ENCODE data around the gene ARFIP1. TPM values are rescaled to one million over a fixed set of nuclear protein-coding genes. Genes with fewer than 3 reads are reported as not detected.

ARFIP1 gene
- total RNA-seq, 1 experiment from 2014 or later: 32.7 TPM

- ChIA-PET CTCF (no interaction called here), POLR2A (no interaction called here), RAD21 (ENCODE audit: low non-redundant PET in 1 of 2, low total read pairs in 2 of 2, uncharacterized antibody in 2 of 2, unreplicated experiment in 2 of 2) (no interaction called here)
- intact Hi-C loops (cut with micrococcal nuclease): no loop called here
- H2AFZ ChIP-seq (ENCODE audit: low read depth, low read length, poor library complexity, severe bottlenecking): no peak overlapping the region
- DNase-seq (ENCODE audit: low read depth, low spot score): no peak
- H3K9me3 ChIP-seq (ENCODE audit: control insufficient read depth in 1 of 2, insufficient read depth in 1 of 2, low read depth in 1 of 2, low read length in 2 of 2): no peaks in the 10 kb centered on the region
- H3K79me2 ChIP-seq (ENCODE audit: insufficient read depth, low read length): no peaks in the 10 kb centered on the region
- no peaks in the 10 kb centered on the region for H3K27me3 ChIP-seq (ENCODE audit: insufficient read depth, low read length)
- no peak overlapping the region for H3K27ac ChIP-seq (ENCODE audit: low read depth, low read length)
- no TSS peak for BruUV-seq (replicated peaks)
- no peaks in the 10 kb centered on the region for H3K9me2 ChIP-seq (ENCODE audit: insufficient read depth)
- no peak overlapping the region for H3K9ac ChIP-seq (ENCODE audit: low read length)
- no peaks in the 10 kb centered on the region for H4K20me1 ChIP-seq (ENCODE audit: insufficient read depth)
- H3K36me3 ChIP-seq (ENCODE audit: control insufficient read depth in 1 of 2, insufficient read depth in 2 of 2, low read length in 2 of 2): no peaks in the 10 kb centered on the region
- peaks cover 0 to 10% of the 10 kb centered on the region in 2 experiments; a peak in 2 of 4 replicates for H3K4me1 ChIP-seq (ENCODE audit: control insufficient read depth in 1 of 2, insufficient read depth in 2 of 2, low read length in 2 of 2)
- no peak for ATAC-seq
- TF ChIP-seq ELF1 (IDR thresholded peaks at IDR 0.05; ENCODE audit: borderline replicate concordance, low read depth) (no peak), ATF3 (IDR thresholded peaks at IDR 0.05) (no peak), MAX (IDR thresholded peaks at IDR 0.05) (no peak), POLR2AphosphoS5 (IDR thresholded peaks at IDR 0.05; ENCODE audit: low read depth, low read length) (no peak), CTCF (IDR thresholded peaks at IDR 0.05 in 2 of 3, conservative IDR thresholded peaks at IDR 0.05 in 1 of 3; ENCODE audit: borderline replicate concordance in 1 of 3, insufficient read depth in 1 of 3, low read depth in 2 of 3, low read length in 2 of 3) (no peak), SP1 (IDR thresholded peaks at IDR 0.05; ENCODE audit: low read depth) (no peak), ZBTB33 (IDR thresholded peaks at IDR 0.05; ENCODE audit: extremely low read depth, insufficient replicate concordance, low read length) (no peak), CBX3 (IDR thresholded peaks at IDR 0.05; ENCODE audit: low read depth) (no peak), SIN3A (IDR thresholded peaks at IDR 0.05; ENCODE audit: low read depth) (no peak), EZH2 (IDR thresholded peaks at IDR 0.05) (no peak), EZH2phosphoT487 (IDR thresholded peaks at IDR 0.05; ENCODE audit: borderline replicate concordance) (no peak), REST (IDR thresholded peaks at IDR 0.05; ENCODE audit: low read depth) (no peak), TCF7L2 (IDR thresholded peaks at IDR 0.05; ENCODE audit: borderline replicate concordance, extremely low read depth, insufficient read depth, insufficient read length) (no peak), EGR1 (IDR thresholded peaks at IDR 0.05; ENCODE audit: low read depth) (no peak)
- H3K4me2 ChIP-seq (ENCODE audit: low read length): no peak overlapping the region
- no peak overlapping the region for H3K4me3 ChIP-seq (replicated peaks in 1 of 2; ENCODE audit: low read depth in 1 of 2, low read length in 2 of 2)
Measured at GRCh38 chr4:152951348-152951747, 171.6 kb downstream of the ARFIP1 start.
